Subcutaneous adipose tissue (tissue), 4 donors: ENCODE measurements around the gene PYCR2. TPM values are rescaled to one million over a fixed set of nuclear protein-coding genes. Genes with fewer than 3 reads are reported as not detected.

Source experiments
- CTCF ChIP-seq: fragments of 450-650 bp; IDR thresholded peaks from one replicate; pipeline ENCODE4 v1.5.1; 2016; ENCODE audit warnings: low read depth, mild to moderate bottlenecking, control low read depth, antibody characterized with exemption, moderate library complexity
- total RNA-seq, 4 donors: library from RNA; depleted of rRNA; stranded (reverse); fragments of >200 nt; gene quantifications; one replicate each; pipeline ENCODE4 v1.1.0, GENCODE V29; 2016

Gene PYCR2
- 10 to 100 TPM; 24.1 to 42.8 (median 36.2) TPM for total RNA-seq

DNA sequence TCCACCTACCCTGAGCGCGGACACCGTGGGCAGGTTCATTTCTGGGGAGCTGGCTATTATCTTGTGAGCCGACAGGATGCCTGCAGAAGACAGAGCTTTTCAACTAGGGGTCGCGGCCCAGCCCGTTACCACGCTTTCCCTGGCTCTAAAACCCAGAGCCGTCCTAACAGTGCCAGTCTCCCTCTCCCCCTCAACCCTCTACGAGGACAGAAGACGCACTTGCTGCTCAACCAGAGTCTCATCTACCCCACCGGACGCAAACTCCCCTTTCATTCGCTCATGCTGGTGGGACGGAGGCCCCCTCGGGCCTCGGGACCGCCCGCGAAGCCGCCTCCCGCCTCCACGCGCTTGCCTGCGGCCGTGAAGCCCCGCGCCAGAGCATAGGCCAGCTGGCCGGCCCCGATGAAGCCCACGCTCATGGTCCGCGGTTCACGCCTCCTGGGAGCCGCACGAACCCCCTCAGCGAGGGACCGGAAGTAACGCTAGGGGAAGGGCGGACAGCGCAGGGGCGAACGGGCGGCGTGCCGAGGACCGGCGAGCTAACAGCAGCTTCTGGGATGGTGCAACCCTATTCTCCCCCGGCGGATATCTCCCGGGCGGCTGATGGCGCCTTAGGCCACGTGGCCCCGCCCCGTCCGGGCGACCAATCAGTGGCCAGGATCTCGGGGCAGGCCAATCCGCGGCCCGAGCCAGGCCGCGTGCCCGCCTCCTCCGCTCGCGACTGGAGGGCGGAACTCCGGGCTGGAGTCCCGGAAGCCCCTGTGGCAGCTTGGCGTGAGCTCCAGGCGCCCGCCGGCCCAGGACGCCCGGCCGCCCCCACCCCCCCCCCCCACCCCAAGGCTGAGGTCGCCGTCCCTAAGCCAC is at the start of gene PYCR2:
TSS of gene PYCR2 (minus strand) at position 559 of the 864 bp plus-strand sequence. CDS start at position 419, 140 bp downstream.
- TF ChIP-seq CTCF, result no peak

DNA sequence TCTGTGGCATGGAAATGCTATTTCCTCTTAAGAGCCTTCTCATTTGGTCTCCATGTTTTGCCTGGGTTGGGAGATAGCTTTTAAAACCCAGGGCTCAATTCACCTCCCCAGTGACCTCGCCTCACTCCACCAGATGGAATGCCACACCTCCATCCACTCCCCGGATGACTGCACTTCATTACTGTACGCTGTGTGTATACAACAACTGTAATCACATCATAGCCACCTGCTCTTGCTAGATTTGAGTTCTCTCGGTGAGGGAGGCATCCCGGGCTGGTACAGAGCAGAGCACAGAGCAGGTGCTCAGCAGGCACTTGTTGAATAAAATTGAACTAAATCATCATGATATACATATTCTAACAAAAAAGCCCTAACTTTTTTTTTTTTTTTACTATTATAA is 49.1 kb upstream of the PYCR2 start:
- no peak for TF ChIP-seq CTCF

DNA sequence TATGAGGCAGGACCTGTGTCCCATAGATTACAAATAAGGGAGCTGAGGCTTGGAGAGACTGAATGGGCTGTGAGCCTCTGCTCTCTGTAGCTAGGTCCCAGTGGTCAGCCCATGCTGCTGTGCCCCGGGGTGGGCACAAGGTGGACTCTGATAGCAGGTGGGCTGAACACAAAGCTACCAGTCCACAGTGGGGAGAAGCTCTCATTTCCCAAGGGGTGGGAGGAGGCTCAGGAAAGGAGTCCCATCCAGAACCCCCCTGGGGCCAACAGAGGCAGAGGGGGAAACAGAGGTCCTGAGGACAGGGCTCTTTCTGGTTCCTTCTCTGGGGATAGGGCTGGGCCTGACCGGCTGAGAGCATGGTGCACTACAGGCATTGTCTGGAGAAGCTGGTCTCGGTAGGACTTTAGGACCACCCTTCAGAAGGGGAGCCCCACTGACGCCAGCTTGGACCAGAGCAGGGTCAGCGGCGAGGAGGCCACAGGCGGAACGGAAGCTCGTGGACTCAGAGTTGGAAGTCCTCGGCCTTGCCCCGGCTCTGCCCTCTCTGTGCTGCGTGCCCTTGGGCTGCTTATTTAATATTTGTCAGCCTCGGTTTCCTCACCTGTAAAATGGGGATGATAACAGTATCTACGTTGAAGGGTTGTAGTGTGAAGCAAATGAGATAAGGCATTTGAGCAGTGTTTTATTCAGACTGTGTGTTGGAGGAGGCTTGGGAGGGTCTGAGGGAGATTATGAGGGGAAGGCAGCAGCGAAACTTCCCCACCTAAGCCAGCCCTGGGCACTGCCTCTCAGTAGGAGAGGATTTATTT is 48.5 kb upstream of the PYCR2 start:
- TF ChIP-seq CTCF, result no peak

DNA sequence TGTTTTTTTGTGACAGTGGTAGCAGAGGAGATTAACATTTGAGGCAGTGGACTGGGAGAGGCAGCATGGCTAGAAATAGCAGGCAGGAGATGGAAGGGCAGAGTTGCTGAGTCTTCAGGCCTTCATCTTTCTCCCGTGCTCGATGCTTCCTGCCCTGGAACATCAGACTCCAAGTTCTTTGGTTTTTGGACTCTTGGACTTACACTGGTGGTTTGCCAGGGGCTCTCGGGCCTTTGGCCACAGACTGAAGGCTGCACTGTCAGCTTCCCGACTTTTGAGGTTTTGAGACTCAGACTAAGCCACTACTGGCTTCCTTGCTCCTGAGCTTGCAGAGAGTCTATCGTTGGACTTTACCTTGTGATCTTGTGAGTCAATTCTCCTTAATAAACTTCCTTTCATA is 41.2 kb upstream of the PYCR2 start:
- TF ChIP-seq CTCF, result no peak

GRCh38 chr1:225963735-225964530 is 39.9 kb upstream of the PYCR2 start:
- no peak for TF ChIP-seq CTCF

- TF ChIP-seq CTCF, result no peak
Measured at GRCh38 chr1:225962440-225962975, 38.5 kb upstream of the PYCR2 start.
